Chondrocyte (in vitro differentiated cells): ENCODE data around the gene FAM13A. TPM values are rescaled to one million over a fixed set of nuclear protein-coding genes. Genes with fewer than 3 reads are reported as not detected.

Experiments
- DNase-seq: peaks from one replicate; pipeline ENCODE4 v3.0.0; 2021; ENCODE audit warnings: mixed read lengths, low spot score
- H3K27ac Mint-ChIP-seq: one replicate; pipeline ENCODE4 v1.8.0; 2021; ENCODE audit warnings: mild to moderate bottlenecking, moderate library complexity, mixed read lengths; ENCODE audit not compliant: unreplicated experiment
- H3K27me3 Mint-ChIP-seq: 2 replicates; pipeline ENCODE4 v1.8.0; 2021; ENCODE audit warnings: low read depth, mixed read lengths
- H3K36me3 Mint-ChIP-seq: 2 replicates; pipeline ENCODE4 v1.8.0; 2021; ENCODE audit warnings: low read depth, mixed read lengths
- H3K4me1 Mint-ChIP-seq: 2 replicates; pipeline ENCODE4 v1.8.0; 2021; ENCODE audit warnings: low read depth, mild to moderate bottlenecking, mixed read lengths
- H3K4me3 Mint-ChIP-seq: one replicate; pipeline ENCODE4 v1.8.0; 2021; ENCODE audit warnings: mild to moderate bottlenecking, moderate library complexity, mixed read lengths; ENCODE audit not compliant: unreplicated experiment
- H3K9me3 Mint-ChIP-seq: 2 replicates; pipeline ENCODE4 v1.8.0; 2021; ENCODE audit warnings: low read depth, mixed read lengths
- CTCF ChIP-seq: fragments of 200-600 bp; sonication (generic); IDR thresholded peaks from 2 replicates; pipeline ENCODE4 v1.5.0; 2021; ENCODE audit warnings: antibody characterized with exemption, mild to moderate bottlenecking, moderate library complexity
- total RNA-seq: library from RNA; stranded (reverse); gene quantifications from 3 replicates; pipeline ENCODE4 v1.2.1, GENCODE V29; 2021

The FAM13A gene
- total RNA-seq, 1 donor from 2014 or later, result 10.5 TPM

- H3K36me3 Mint-ChIP-seq, result no peaks in the 10 kb centered on the region
- no peaks in the 10 kb centered on the region for H3K9me3 Mint-ChIP-seq
- DNase-seq, result no peak
- TF ChIP-seq CTCF, result no peak
- H3K27me3 Mint-ChIP-seq, result no peaks in the 10 kb centered on the region
- H3K4me3 Mint-ChIP-seq, result no peak overlapping the region
- peaks cover 27% of the 10 kb centered on the region for H3K4me1 Mint-ChIP-seq
- peak overlapping the region; percentile 93 for H3K27ac Mint-ChIP-seq
These were observed 351.0 kb downstream of the FAM13A start for GRCh38 chr4:88705805-88706492.

- no peaks in the 10 kb centered on the region for H3K27me3 Mint-ChIP-seq
- H3K36me3 Mint-ChIP-seq, result no peaks in the 10 kb centered on the region
- no peaks in the 10 kb centered on the region for H3K9me3 Mint-ChIP-seq
- H3K27ac Mint-ChIP-seq, result peak overlapping the region; percentile 93
- DNase-seq, result no peak
- TF ChIP-seq CTCF, result no peak
- H3K4me3 Mint-ChIP-seq, result no peak overlapping the region
- peaks cover 27% of the 10 kb centered on the region for H3K4me1 Mint-ChIP-seq
These were observed 351.8 kb downstream of the FAM13A start for GRCh38 chr4:88705223-88705622.

- TF ChIP-seq CTCF, result no peak
These were observed 354.2 kb downstream of the FAM13A start for GRCh38 chr4:88702782-88703181.

GRCh38 chr4:88698519-88698918 lies 358.5 kb downstream of the FAM13A start:
- Mint-ChIP-seq H3K36me3 (no peaks in the 10 kb centered on the region), H3K27ac (no peak overlapping the region), H3K4me1 (peaks cover 8% of the 10 kb centered on the region), H3K9me3 (no peaks in the 10 kb centered on the region), H3K27me3 (no peaks in the 10 kb centered on the region), H3K4me3 (no peak overlapping the region)
- no peak for DNase-seq
- no peak for TF ChIP-seq CTCF

More at GRCh38 chr4:88702782-88703181, 354.2 kb downstream of the FAM13A start:
- H3K9me3 Mint-ChIP-seq, result no peaks in the 10 kb centered on the region
- H3K27ac Mint-ChIP-seq, result no peak overlapping the region
- H3K36me3 Mint-ChIP-seq, result no peaks in the 10 kb centered on the region
- no peaks in the 10 kb centered on the region for H3K27me3 Mint-ChIP-seq
- no peak for DNase-seq
- peaks cover 25% of the 10 kb centered on the region for H3K4me1 Mint-ChIP-seq
- H3K4me3 Mint-ChIP-seq, result no peak overlapping the region

GRCh38 chr4:88697588-88698329 lies 359.2 kb downstream of the FAM13A start, which contains the start of gene NAP1L5:
TSS of gene NAP1L5 (minus strand) at chr4:88697829. CDS start at chr4:88697754, 75 bp downstream.
- H3K36me3 Mint-ChIP-seq, result no peaks in the 10 kb centered on the region

More at GRCh38 chr4:88697588-88698329, 359.2 kb downstream of the FAM13A start, which contains the start of gene NAP1L5:
- H3K4me3 Mint-ChIP-seq, result peak within 1 kb of the TSS; percentile 82
- no peaks in the 10 kb centered on the region for H3K27me3 Mint-ChIP-seq
- H3K9me3 Mint-ChIP-seq, result no peaks in the 10 kb centered on the region
- TF ChIP-seq CTCF, result no peak
- H3K4me1 Mint-ChIP-seq, result peaks cover 8% of the 10 kb centered on the region
- peak within 1 kb of the TSS; percentile 78 for H3K27ac Mint-ChIP-seq
- DNase-seq, result no peak
